Thyroid gland (tissue), 4 donors: ENCODE results near the gene LMAN2L. TPM values are rescaled to one million over a fixed set of nuclear protein-coding genes. Genes with fewer than 3 reads are reported as not detected.

Source experiments
- DNase-seq, 2 donors: peaks; one replicate each; pipeline ENCODE4 v3.0.0-alpha.2; 2019
- H3K27ac ChIP-seq, 3 donors: fragments of 200-600 bp; sonication (generic); 1 replicate in 2 of 3; 2 replicates in 1 of 3; pipeline ENCODE4 v1.5.1; 2016 to 2019; ENCODE audit warnings: mild to moderate bottlenecking in 1 of 3, moderate library complexity in 1 of 3
- H3K27me3 ChIP-seq: fragments of 200-600 bp; sonication (generic); one replicate; pipeline ENCODE4 v1.5.1; 2019
- H3K36me3 ChIP-seq, 2 donors: fragments of 200-600 bp; sonication (generic); one replicate each; pipeline ENCODE4 v1.5.1; 2016 to 2019
- H3K4me1 ChIP-seq, 2 donors: fragments of 200-600 bp; sonication (generic); one replicate each; pipeline ENCODE4 v1.5.1; 2017 to 2019
- H3K4me3 ChIP-seq, 3 donors: fragments of 200-600 bp; sonication (generic); replicated peaks in 1 of 3; 1 replicate in 2 of 3; 2 replicates in 1 of 3; pipeline ENCODE4 v1.5.1; 2016; ENCODE audit warnings: mild to moderate bottlenecking in 1 of 3
- H3K9me3 ChIP-seq: fragments of 200-600 bp; sonication (generic); one replicate; pipeline ENCODE4 v1.5.1; 2017
- POLR2A ChIP-seq, 2 donors: fragments of 450-650 bp; IDR thresholded peaks; one replicate each; pipeline ENCODE4 v1.6.1; 2017; ENCODE audit warnings: antibody characterized with exemption in 2 of 2, mild to moderate bottlenecking in 2 of 2, moderate library complexity in 1 of 2
- WGBS, 2 donors: methylation state at CpG; one replicate each; pipeline ENCODE4 v1.1.5; 2017; 5-methylcytosine and 5-hydroxymethylcytosine counted together
- intact Hi-C: fragments of 100-400 bp; cut with DNase I; formaldehyde crosslinking; loops from one replicate; pipeline ENCODE4 v1.15.1; 2023
- total RNA-seq, 4 donors: library from RNA; depleted of rRNA; stranded (reverse); fragments of >200 nt; gene quantifications; one replicate each; pipeline ENCODE4 v1.2.3, GENCODE V29; 2016
- TF ChIP-seq, protein P1 (sequence below), 6 experiments: fragments of 200-600 bp in 3 of 6; fragments of 450-650 bp in 3 of 6; sonication (generic) in 3 of 6; IDR thresholded peaks; one replicate each; pipeline ENCODE4 v1.5.1; 2016 to 2019; ENCODE audit warnings: antibody characterized with exemption in 6 of 6, mild to moderate bottlenecking in 2 of 6, inconsistent platforms in 1 of 6, moderate library complexity in 1 of 6

The LMAN2L gene
- total RNA-seq, 4 donors from 2014 or later, result 22.8 to 32.9 (median 29.2) TPM

DNA sequence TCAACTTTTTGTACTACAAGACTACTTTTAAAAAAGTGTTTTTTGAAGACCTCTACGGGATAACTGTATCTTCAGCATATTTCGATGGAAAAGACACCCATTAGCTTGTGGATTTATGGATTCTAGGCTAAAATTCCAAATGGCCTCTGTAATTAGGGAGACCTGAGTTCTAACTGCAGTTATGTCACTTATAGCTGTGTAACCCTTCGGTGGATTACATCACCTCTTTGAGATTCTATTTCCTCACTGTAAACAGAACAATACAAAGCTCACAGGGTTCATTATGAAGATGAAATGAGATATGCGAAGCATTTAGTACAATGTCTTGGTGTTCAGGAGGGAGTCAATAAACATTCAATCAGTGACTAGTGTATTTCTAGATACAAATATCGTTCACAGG lies 24.2 kb downstream of the LMAN2L start:
- WGBS, 2 donors, result 89 to 95% methylated on average over 5 of the region's 5 CpGs
- Histone ChIP-seq H3K4me3 (no peak overlapping the region), H3K4me1 (no peaks in the 10 kb centered on the region), H3K9me3 (no peaks in the 10 kb centered on the region), H3K27me3 (no peaks in the 10 kb centered on the region), H3K36me3 (peaks cover 11 to 14% of the 10 kb centered on the region in 2 donors), H3K27ac (no peak overlapping the region)
- TF ChIP-seq, protein P1, sequence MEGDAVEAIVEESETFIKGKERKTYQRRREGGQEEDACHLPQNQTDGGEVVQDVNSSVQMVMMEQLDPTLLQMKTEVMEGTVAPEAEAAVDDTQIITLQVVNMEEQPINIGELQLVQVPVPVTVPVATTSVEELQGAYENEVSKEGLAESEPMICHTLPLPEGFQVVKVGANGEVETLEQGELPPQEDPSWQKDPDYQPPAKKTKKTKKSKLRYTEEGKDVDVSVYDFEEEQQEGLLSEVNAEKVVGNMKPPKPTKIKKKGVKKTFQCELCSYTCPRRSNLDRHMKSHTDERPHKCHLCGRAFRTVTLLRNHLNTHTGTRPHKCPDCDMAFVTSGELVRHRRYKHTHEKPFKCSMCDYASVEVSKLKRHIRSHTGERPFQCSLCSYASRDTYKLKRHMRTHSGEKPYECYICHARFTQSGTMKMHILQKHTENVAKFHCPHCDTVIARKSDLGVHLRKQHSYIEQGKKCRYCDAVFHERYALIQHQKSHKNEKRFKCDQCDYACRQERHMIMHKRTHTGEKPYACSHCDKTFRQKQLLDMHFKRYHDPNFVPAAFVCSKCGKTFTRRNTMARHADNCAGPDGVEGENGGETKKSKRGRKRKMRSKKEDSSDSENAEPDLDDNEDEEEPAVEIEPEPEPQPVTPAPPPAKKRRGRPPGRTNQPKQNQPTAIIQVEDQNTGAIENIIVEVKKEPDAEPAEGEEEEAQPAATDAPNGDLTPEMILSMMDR (IDR thresholded peaks at IDR 0.05), result no peak
- TF ChIP-seq POLR2A (IDR thresholded peaks at IDR 0.05), result no peak
- intact Hi-C loops, result no loop called here
- DNase-seq, result no peak

DNA sequence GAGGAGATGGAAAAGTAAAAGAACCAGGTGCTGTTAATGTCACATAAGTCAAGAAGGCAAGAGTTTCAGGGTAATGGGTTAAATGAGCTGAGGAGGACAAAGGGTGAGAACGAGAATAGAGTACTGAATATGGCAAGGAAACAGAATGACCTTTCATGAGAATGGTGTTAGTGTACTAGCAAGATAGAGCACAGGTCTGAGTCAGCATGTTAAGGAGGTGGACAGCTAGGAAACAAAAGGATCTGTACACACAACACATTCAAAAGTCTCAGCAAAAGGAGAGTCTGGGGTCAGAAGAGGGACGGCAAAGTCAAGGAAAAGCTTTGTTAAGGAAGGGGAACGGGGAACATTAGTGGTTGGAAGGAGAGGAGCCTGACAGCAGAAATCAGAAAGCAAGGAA lies 28.9 kb downstream of the LMAN2L start:
- TF ChIP-seq POLR2A (IDR thresholded peaks at IDR 0.05), result no peak
- TF ChIP-seq, protein P1 (IDR thresholded peaks at IDR 0.05), result no peak
- Histone ChIP-seq H3K27me3 (no peaks in the 10 kb centered on the region), H3K4me3 (no peak overlapping the region), H3K4me1 (no peaks in the 10 kb centered on the region), H3K36me3 (peaks cover 50 to 55% of the 10 kb centered on the region in 2 donors), H3K9me3 (no peaks in the 10 kb centered on the region), H3K27ac (no peak overlapping the region)
- intact Hi-C loops, result no loop called here
- 86 to 88% methylated on average over 3 of the region's 3 CpGs for WGBS, 2 donors
- DNase-seq, result no peak

DNA sequence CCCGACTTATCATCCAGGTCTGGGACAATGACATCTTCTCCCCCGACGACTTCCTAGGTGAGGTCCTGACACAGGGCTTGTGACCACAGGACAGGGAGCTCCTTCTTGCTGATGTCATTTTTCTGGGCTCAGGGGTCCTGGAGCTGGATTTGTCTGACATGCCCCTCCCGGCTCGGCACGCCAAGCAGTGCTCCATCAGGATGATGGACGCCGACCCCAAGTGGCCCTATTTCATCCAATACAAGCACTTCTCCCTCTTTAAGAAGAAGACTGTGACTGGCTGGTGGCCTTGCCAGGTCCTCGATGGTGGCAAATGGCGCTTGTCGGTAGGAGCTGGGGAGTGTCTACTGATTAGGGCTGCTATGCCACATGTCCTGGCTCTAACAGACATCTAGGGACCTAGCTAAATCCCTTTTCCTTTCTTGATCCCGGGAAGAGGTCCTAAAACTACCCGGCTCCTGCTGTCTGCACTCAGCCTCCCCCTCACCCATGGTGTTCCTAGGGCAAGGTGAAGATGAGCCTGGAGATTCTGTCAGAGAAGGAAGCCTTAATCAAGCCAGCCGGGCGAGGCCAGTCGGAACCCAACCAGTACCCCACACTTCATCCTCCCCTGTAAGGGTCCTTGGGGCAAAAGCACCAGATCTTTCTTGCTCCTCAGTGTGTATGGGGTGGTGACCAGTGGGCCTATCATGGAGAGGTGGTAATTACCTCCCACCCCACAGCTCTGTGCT lies 36.7 kb downstream of the LMAN2L start:
- no peaks in the 10 kb centered on the region for H3K9me3 ChIP-seq
- intact Hi-C loops, result no loop called here
- DNase-seq, result no peak
- H3K4me1 ChIP-seq, result no peaks in the 10 kb centered on the region
- no peak overlapping the region for H3K27ac ChIP-seq
- no peaks in the 10 kb centered on the region for H3K27me3 ChIP-seq
- H3K36me3 ChIP-seq, result peaks cover 24 to 29% of the 10 kb centered on the region in 2 donors
- WGBS, 2 donors, result 96 to 99% methylated on average over 15 of the region's 16 CpGs
- TF ChIP-seq POLR2A (IDR thresholded peaks at IDR 0.05), result no peak
- TF ChIP-seq, protein P1 (IDR thresholded peaks at IDR 0.05), result no peak
- no peak overlapping the region for H3K4me3 ChIP-seq

DNA sequence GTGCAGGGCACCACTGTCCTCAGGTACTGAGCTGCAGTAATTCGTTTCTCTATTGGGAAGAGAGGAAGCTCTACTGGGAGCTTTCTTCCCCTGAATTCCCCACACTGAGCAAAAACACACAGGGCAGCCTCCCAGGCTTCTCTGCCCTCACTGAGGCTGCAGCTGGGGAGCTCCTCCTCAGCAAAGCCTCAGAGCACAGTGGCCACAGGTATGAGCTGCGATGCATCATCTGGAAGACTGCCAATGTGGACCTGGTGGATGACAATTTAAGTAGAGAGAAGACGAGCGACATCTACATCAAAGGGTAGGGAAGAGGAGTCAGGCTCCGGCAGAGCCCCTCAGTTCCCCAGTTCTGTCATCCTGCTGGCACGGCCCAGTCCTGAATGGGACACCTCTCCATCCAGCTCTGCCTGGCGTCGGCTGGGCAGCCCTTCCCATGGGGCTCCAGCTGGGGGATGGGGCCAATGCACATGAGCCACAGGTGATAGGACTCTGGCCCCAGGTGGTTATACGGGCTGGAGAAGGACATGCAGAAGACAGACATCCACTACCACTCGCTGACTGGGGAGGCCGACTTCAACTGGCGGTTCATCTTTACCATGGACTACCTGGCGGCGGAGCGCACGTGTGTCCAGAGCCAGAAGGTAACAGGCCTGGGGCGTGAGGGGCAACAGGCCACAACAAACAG lies 37.6 kb downstream of the LMAN2L start:
- 91% methylated on average over 7 of the region's 17 CpGs for WGBS, 2 donors
- H3K27me3 ChIP-seq, result no peaks in the 10 kb centered on the region
- peaks cover 17 to 19% of the 10 kb centered on the region in 2 donors for H3K36me3 ChIP-seq
- H3K4me1 ChIP-seq, result no peaks in the 10 kb centered on the region
- H3K27ac ChIP-seq, result no peak overlapping the region
- no peaks in the 10 kb centered on the region for H3K9me3 ChIP-seq
- H3K4me3 ChIP-seq, result no peak overlapping the region
- no peak for DNase-seq
- no peak for TF ChIP-seq POLR2A (IDR thresholded peaks at IDR 0.05)
- TF ChIP-seq, protein P1 (IDR thresholded peaks at IDR 0.05), result no peak
- intact Hi-C loops, result no loop called here

DNA sequence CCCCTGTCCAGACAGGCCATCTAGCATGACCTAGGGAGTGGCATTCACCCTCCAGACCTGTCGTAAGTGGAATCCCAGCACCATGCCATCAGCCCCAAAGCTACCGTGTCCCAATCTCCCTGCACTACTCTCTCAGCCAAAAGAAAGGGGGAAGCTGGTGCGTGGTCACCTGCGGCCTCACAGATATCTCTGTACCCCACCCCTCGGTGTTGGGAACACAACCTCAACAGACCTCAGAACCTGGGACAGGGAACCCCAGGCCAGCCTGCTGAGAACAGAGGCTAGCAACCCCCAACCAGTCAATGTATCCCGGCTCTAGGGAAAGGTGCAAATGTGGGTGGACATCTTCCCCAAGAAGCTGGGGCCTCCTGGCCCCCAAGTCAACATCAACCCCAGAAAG lies 38.2 kb downstream of the LMAN2L start:
- 95 to 96% methylated on average over 6 of the region's 6 CpGs for WGBS, 2 donors

More for the DNA sequence above, 38.2 kb downstream of the LMAN2L start:
- H3K36me3 ChIP-seq, result peaks cover 11 to 13% of the 10 kb centered on the region in 2 donors
- no peaks in the 10 kb centered on the region for H3K9me3 ChIP-seq
- no peak overlapping the region for H3K27ac ChIP-seq
- TF ChIP-seq POLR2A (IDR thresholded peaks at IDR 0.05), result no peak
- H3K4me3 ChIP-seq, result no peak overlapping the region
- no peaks in the 10 kb centered on the region for H3K27me3 ChIP-seq
- DNase-seq, result no peak
- intact Hi-C loops, result no loop called here
- no peaks in the 10 kb centered on the region for H3K4me1 ChIP-seq
